Measurements from ENCODE around the gene ZBTB20.

The ZBTB20 gene

DNA sequence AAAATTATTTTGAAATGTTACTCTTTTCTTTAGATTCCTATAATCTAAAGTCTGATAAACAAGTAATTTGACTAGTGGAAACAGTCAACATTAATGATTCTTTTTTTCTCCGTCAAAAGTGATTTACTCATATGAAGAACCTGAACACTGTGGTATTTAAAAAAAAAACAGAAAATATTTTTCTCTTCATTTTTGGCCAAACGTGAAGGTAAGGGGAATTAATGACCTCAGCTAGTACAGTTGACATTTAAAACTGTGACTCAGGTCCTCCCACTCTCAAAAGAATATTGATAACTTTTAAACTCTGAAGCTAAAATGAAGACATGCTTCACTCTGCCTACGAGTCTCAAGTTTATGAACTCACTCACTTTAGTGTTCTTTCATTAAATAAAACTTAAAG, 818.7 kb downstream of the ZBTB20 start:
- Histone ChIP-seq H3K4me3 (ENCODE audit: low read depth, low read length) (no peak overlapping the region), H3K4me1 (no peaks in the 10 kb centered on the region), H3K36me3 (no peaks in the 10 kb centered on the region), H3K9me3 (no peaks in the 10 kb centered on the region), H3K27me3 (no peaks in the 10 kb centered on the region)
- TF ChIP-seq, protein P1, sequence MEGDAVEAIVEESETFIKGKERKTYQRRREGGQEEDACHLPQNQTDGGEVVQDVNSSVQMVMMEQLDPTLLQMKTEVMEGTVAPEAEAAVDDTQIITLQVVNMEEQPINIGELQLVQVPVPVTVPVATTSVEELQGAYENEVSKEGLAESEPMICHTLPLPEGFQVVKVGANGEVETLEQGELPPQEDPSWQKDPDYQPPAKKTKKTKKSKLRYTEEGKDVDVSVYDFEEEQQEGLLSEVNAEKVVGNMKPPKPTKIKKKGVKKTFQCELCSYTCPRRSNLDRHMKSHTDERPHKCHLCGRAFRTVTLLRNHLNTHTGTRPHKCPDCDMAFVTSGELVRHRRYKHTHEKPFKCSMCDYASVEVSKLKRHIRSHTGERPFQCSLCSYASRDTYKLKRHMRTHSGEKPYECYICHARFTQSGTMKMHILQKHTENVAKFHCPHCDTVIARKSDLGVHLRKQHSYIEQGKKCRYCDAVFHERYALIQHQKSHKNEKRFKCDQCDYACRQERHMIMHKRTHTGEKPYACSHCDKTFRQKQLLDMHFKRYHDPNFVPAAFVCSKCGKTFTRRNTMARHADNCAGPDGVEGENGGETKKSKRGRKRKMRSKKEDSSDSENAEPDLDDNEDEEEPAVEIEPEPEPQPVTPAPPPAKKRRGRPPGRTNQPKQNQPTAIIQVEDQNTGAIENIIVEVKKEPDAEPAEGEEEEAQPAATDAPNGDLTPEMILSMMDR (IDR thresholded peaks at IDR 0.05; ENCODE audit: low read depth, low read length) = no peak
- DNase-seq = no peak

DNA sequence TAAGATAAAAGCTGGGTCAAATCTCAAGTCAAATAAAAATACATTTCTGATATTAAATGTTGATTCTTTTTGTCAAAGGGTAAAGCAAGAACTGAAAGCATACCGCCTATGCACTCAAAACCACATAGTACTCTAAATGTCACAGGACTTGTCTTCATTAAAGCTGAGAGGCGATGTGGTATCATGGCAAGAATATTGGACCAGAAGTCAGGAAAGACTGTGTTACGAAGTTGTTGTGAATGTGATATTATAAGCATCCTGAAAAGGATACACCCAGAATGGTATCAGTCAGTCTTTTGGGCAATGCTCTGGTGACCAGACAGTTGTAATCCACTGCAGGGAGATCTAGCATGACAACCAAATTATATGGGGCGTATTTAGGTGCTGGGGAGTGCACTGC, 819.4 kb downstream of the ZBTB20 start:
- Histone ChIP-seq H3K27me3 (no peaks in the 10 kb centered on the region), H3K4me1 (no peaks in the 10 kb centered on the region), H3K4me3 (ENCODE audit: low read depth, low read length) (no peak overlapping the region), H3K36me3 (no peaks in the 10 kb centered on the region), H3K9me3 (no peaks in the 10 kb centered on the region)
- TF ChIP-seq, protein P1 (IDR thresholded peaks at IDR 0.05; ENCODE audit: low read depth, low read length) = no peak
- DNase-seq = no peak

DNA sequence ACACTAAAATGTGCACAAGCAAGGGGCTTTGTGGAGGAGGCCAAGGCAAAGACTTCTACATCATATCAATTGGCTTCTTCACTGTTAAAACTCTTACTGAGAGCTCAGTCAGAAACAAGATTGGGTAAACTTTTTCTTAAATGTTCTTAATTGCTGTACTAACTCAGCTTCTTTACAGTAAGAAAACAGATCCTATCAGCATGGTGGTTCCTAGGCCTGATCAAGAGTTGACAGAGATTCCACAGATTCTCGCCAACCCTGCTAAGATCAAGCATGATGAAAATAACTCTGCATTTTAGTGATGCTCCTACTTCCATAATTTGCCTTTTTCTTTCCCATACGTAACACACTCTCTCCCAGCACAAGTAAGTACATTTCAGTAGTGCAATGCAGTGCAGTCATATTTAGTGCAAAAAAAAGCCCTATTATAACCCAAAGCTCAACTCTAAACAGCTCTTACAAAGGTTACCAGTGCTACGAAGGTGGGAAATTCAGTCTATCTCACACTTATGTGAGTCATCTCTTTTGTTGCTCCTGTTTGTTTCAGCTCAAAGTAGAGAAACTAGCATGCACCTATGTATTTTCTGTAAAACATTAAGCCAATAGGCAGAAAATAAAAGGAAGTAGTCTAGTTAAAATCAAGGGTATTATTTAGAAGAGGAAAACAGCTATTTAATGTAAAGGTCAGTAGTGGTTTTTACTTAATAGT, 823.4 kb downstream of the ZBTB20 start:
- no peaks in the 10 kb centered on the region for H3K9me3 ChIP-seq
- no peak for DNase-seq
- no peaks in the 10 kb centered on the region for H3K27me3 ChIP-seq
- no peaks in the 10 kb centered on the region for H3K36me3 ChIP-seq
- H3K4me3 ChIP-seq (ENCODE audit: low read depth, low read length) = no peak overlapping the region
- TF ChIP-seq, protein P1 (IDR thresholded peaks at IDR 0.05; ENCODE audit: low read depth, low read length) = no peak
- H3K4me1 ChIP-seq = no peaks in the 10 kb centered on the region

DNA sequence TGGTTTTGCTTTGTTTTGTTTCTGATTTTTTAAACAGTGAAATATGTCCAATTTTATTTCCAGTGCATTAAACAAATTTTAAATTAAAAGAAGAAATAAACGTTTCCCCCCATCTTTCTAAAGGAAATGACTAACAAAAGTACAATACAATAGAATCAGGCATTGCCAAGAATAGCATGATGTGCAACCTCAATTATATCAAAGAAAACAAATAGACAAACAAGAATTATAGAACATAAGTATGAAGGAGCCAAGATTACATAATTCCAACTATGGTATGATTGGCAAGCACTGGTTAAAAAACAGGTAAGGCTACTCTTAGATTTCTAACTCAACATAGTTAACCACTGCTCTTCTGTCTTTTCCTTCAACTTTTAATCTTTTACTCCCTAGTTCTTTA, 826.8 kb downstream of the ZBTB20 start:
- Histone ChIP-seq H3K4me1 (no peaks in the 10 kb centered on the region), H3K9me3 (no peaks in the 10 kb centered on the region), H3K27me3 (no peaks in the 10 kb centered on the region), H3K4me3 (ENCODE audit: low read depth, low read length) (no peak overlapping the region), H3K36me3 (no peaks in the 10 kb centered on the region)
- no peak for DNase-seq
- TF ChIP-seq, protein P1 (IDR thresholded peaks at IDR 0.05; ENCODE audit: low read depth, low read length) = no peak

DNA sequence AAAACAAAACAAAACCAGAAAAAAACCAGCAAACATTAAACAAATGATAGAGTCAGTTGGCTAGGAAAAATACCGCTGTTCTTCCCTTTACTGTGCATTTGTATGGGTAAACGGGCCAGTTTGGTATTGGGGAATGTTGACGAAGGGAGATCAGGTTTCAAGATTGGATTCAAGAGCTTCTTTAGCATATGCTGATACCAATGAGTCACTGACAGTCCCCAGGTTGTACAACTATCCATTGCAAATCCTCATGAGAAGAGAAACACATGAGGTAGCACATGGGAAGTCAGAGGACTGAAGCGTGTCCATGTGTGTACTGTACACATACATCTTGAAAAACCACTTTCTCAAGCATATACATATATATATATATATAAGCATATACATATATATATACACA, 827.6 kb downstream of the ZBTB20 start:
- Histone ChIP-seq H3K4me3 (ENCODE audit: low read depth, low read length) (no peak overlapping the region), H3K4me1 (no peaks in the 10 kb centered on the region), H3K36me3 (no peaks in the 10 kb centered on the region), H3K9me3 (no peaks in the 10 kb centered on the region), H3K27me3 (no peaks in the 10 kb centered on the region)
- no peak for DNase-seq
- TF ChIP-seq, protein P1 (IDR thresholded peaks at IDR 0.05; ENCODE audit: low read depth, low read length) = no peak

DNA sequence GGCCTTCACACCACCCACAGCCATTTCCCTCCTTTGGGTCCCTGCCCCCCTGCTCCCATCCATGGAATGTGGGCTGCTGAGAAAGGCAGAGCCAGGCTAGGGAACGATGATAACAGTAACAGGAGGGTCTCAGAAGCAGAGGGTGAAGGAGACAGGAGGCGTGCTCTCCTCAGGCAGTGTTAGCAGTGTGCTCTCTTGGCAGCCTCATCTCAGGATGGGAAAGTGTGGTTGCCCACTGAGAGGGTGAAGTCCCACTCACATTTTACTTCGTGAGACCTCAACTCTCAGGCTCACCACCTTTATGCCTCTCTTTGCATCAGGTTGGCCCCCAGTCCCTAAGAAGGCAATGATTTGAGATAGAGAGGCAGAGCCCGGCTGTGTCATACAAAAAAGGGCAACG, 828.8 kb downstream of the ZBTB20 start:
- Histone ChIP-seq H3K4me3 (ENCODE audit: low read depth, low read length) (no peak overlapping the region), H3K27me3 (no peaks in the 10 kb centered on the region), H3K4me1 (no peaks in the 10 kb centered on the region), H3K9me3 (no peaks in the 10 kb centered on the region), H3K36me3 (no peaks in the 10 kb centered on the region)
- TF ChIP-seq, protein P1 (IDR thresholded peaks at IDR 0.05; ENCODE audit: low read depth, low read length) = no peak
- no peak for DNase-seq
